ENCODE results near the gene TLCD2.

Gene TLCD2

DNA sequence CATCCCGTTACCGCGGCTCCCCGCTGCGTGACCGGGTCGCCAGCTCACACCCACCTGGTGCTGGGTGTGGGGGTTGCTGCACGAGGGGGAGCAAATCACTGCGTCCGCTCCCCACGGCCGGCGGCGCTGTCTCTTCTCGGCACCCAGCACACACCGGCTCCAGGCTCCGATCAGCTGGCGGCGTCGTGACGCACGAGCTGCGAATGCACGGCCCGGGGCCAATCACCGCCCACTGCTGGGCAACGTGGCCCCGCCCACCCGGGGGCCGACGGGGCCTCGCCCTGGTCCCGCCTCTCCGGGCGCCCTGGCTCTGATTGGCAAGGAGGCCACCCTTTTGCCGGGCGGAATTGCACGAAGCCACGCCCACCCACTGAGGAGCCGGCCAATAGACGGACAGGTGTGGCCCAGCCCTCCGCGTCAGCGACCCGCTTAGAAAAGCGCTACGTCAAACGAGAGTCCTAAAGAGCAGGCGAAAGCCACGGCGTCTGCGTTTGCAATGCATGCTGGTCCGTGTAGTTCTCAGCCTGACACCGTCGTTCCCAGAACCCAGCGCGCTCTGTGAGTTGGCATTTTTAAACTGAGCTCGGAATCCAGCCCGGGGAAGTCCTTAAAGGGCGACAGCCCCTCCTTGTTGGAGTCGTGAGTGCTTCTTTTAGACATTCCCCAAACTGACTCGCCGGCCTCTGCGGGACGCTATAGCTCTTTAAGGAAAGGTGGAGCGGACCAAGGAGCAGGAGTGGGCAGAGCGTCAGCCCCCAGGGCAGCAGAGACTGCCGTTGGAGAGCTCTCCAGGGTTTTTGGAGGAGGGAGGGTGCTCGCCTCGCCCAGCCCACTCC is 6.1 kb upstream of the TLCD2 start:
- H3K27ac ChIP-seq (ENCODE audit: low read length), result no peak overlapping the region
- DNase-seq (ENCODE audit: low read depth, low spot score), result peak; percentile 99
- H3K36me3 ChIP-seq (ENCODE audit: control insufficient read depth, insufficient read depth, low read length), result no peaks in the 10 kb centered on the region
- H3K4me1 ChIP-seq (ENCODE audit: control insufficient read depth, insufficient read depth, low read length), result peaks cover 2% of the 10 kb centered on the region
- no peaks in the 10 kb centered on the region for H3K27me3 ChIP-seq (ENCODE audit: control insufficient read depth, insufficient read depth, low read length)
- H3K4me3 ChIP-seq (ENCODE audit: low read length), result peak overlapping the region; percentile 70; the same call in 1 of the 2 replicates
- WGBS (ENCODE audit: insufficient coverage, insufficient read length), result no CpG with 5 or more reads among the region's 70 CpGs
- H3K9me3 ChIP-seq (ENCODE audit: control insufficient read depth, insufficient read depth, low read length), result no peaks in the 10 kb centered on the region

DNA sequence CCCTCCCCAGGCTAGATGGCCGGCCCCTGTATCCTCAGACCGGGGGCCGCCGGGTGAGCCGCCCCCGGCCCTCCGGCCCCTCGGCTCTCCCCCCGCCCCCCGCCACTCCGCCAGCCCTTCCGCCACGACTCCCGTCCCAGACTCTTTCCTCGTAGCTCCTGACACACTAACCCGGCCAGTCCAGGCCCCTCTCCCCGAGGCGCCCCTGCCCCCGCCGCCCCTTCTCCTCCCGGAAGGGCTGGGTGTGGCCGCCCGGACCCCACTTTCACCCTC is 5.6 kb upstream of the TLCD2 start:
- no CpG with 5 or more reads among the region's 23 CpGs for WGBS (ENCODE audit: insufficient coverage, insufficient read length)
- peaks cover 2% of the 10 kb centered on the region for H3K4me1 ChIP-seq (ENCODE audit: control insufficient read depth, insufficient read depth, low read length)
- H3K36me3 ChIP-seq (ENCODE audit: control insufficient read depth, insufficient read depth, low read length), result no peaks in the 10 kb centered on the region
- no peak for DNase-seq (ENCODE audit: low read depth, low spot score)
- H3K27ac ChIP-seq (ENCODE audit: low read length), result no peak overlapping the region
- no peaks in the 10 kb centered on the region for H3K9me3 ChIP-seq (ENCODE audit: control insufficient read depth, insufficient read depth, low read length)
- no peaks in the 10 kb centered on the region for H3K27me3 ChIP-seq (ENCODE audit: control insufficient read depth, insufficient read depth, low read length)
- peak overlapping the region; percentile 70; the same call in 1 of the 2 replicates for H3K4me3 ChIP-seq (ENCODE audit: low read length)

DNA sequence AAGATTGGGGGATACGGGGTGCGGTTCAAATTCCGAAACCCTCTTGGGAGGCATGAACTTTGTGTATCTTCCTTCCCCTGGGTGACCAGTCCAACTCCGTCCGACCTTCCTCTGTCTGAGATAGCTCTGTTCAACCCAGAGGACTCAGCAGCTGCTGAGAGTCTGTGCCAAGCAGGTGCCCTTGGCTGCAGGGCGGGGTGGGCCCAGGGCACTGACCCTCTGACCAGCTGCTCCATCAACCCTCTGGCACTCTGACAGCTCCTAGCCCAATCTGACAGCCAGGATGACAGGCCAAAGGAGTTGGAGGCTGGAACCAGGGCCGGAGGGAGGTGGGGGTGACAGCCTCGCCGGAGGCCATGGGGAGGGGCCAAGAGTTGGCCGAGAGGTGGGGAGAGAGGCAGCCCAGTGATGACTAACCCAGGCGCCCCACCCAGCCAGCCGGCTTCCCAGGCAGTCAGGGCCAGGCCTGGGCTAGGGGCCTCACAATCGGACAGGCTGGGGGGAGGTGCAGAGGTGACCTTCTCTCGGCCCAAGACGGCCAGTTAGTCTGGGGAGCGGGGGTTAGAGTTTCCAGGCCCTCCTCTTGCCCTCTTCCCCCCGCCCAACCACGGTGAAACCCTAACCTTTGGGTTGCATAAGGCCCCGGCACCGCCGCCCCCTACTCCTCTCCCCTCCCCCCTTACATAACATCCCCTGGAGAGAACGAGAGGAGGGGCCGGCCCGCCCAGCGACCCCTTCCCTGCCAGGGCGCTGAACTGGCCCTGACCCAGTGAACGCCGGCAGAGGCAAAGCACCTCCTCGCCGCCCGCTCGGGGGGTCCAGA is 5.0 kb upstream of the TLCD2 start:
- Histone ChIP-seq H3K9me3 (ENCODE audit: control insufficient read depth, insufficient read depth, low read length) (no peaks in the 10 kb centered on the region), H3K27me3 (ENCODE audit: control insufficient read depth, insufficient read depth, low read length) (no peaks in the 10 kb centered on the region), H3K27ac (ENCODE audit: low read length) (no peak overlapping the region), H3K36me3 (ENCODE audit: control insufficient read depth, insufficient read depth, low read length) (no peaks in the 10 kb centered on the region; the same call in 1 of the 2 replicates), H3K4me1 (ENCODE audit: control insufficient read depth, insufficient read depth, low read length) (peaks cover 2% of the 10 kb centered on the region), H3K4me3 (ENCODE audit: low read length) (peak overlapping the region; percentile 70; the same call in 1 of the 2 replicates)
- DNase-seq (ENCODE audit: low read depth, low spot score), result no peak
- WGBS (ENCODE audit: insufficient coverage, insufficient read length), result no CpG with 5 or more reads among the region's 32 CpGs

GRCh38 chr17:1714427-1714979 is 4.3 kb upstream of the TLCD2 start:
- DNase-seq (ENCODE audit: low read depth, low spot score), result peak; percentile 82
- Histone ChIP-seq H3K27ac (ENCODE audit: low read length) (no peak overlapping the region), H3K4me3 (ENCODE audit: low read length) (peak overlapping the region; percentile 70; the same call in 1 of the 2 replicates), H3K36me3 (ENCODE audit: control insufficient read depth, insufficient read depth, low read length) (no peaks in the 10 kb centered on the region; the same call in 1 of the 2 replicates), H3K27me3 (ENCODE audit: control insufficient read depth, insufficient read depth, low read length) (no peaks in the 10 kb centered on the region), H3K9me3 (ENCODE audit: control insufficient read depth, insufficient read depth, low read length) (no peaks in the 10 kb centered on the region), H3K4me1 (ENCODE audit: control insufficient read depth, insufficient read depth, low read length) (peaks cover 2% of the 10 kb centered on the region)
- no CpG with 5 or more reads among the region's 19 CpGs for whole genome bisulfite sequencing (ENCODE audit: insufficient coverage, insufficient read length)

DNA sequence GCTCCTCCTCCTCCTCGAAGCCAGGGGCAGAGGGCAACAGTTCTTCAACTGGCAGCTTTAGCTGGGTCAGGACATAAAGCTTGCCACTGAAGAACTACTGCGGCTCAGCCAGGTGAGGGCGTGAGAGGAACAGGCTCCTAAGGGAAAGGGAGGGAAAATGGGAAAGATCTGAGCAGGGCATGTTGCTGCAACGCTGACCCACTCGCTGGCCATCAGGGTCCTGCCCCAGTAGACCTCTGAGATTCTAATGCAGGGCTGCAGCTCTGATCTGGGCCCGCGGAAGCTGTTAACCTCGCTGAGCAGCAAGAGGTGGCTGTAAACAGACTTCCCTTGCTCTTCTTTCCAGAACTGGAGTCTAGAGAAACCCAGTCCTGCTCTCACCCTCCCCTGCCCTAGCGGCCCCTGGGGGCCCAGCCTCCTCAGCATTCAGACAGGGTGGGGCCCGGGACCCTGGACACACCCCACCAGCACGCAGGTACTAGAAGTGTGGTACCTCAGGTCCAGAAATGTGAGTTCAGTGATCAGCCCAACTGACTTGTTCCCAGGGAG is 3.8 kb upstream of the TLCD2 start:
- Histone ChIP-seq H3K36me3 (ENCODE audit: control insufficient read depth, insufficient read depth, low read length) (no peaks in the 10 kb centered on the region; the same call in 1 of the 2 replicates), H3K9me3 (ENCODE audit: control insufficient read depth, insufficient read depth, low read length) (no peaks in the 10 kb centered on the region), H3K27me3 (ENCODE audit: control insufficient read depth, insufficient read depth, low read length) (no peaks in the 10 kb centered on the region), H3K4me3 (ENCODE audit: low read length) (peak overlapping the region; percentile 70; the same call in 1 of the 2 replicates), H3K4me1 (ENCODE audit: control insufficient read depth, insufficient read depth, low read length) (peaks cover 2% of the 10 kb centered on the region), H3K27ac (ENCODE audit: low read length) (no peak overlapping the region)
- DNase-seq (ENCODE audit: low read depth, low spot score), result no peak
- WGBS (ENCODE audit: insufficient coverage, insufficient read length), result no CpG with 5 or more reads among the region's 11 CpGs

DNA sequence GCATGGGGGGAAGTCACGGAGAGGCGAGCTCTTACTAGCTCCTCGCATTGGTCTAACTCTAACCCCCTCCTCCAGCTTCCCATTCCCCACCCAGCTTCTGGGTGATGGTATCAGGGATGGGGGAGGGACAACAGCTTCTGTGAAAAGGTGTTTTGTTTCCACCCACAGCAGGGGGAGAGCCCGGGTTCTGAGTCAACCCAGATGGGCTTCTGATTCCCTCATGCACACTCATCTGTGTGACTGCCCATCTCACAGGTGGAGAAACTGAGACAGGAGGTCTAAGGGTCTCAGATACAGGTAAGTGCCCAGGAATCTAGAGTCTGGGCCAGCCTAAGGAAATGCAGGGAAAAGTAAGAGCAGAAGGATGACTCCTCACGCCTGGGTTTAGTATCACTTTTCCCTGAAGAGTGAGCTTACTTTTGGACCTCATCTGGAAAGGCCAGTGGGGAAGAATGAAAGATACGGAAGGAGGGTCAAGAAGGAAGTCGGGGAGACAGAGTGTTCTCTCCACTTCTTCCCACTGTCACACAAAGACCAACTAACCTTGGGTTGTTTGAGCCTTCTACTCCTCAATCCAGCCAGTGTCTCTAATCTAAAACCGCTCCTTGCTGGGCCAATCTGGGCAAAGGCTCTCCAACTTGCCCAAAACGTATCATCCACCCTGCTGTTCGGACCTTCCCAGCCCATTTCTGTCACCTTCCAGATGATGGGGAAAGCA is 3.1 kb upstream of the TLCD2 start:
- Histone ChIP-seq H3K27me3 (ENCODE audit: control insufficient read depth, insufficient read depth, low read length) (no peaks in the 10 kb centered on the region), H3K27ac (ENCODE audit: low read length) (no peak overlapping the region)

DNA sequence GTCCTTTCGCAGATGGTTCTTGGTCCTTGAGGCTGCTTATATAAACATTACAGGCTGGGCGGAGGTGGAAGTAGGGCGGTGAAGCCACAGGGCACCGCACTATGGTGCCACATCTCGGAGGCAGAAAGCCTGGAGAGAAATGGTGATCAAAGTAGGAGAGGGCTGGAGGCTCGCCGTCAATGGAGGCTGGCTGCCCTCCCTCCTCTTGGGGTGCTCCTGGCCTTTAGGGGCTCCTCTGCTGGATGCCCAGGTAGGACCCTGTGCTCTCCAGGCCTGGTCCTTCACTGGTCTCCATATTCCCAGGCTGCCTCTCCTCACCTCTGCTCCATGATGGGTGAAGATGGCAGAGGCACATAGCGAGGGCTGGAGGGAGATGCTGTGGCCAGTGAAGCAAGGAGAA is 2.1 kb upstream of the TLCD2 start:
- Histone ChIP-seq H3K36me3 (ENCODE audit: control insufficient read depth, insufficient read depth, low read length) (no peaks in the 10 kb centered on the region; the same call in 1 of the 2 replicates), H3K4me1 (ENCODE audit: control insufficient read depth, insufficient read depth, low read length) (peaks cover 2% of the 10 kb centered on the region), H3K9me3 (ENCODE audit: control insufficient read depth, insufficient read depth, low read length) (no peaks in the 10 kb centered on the region), H3K27me3 (ENCODE audit: control insufficient read depth, insufficient read depth, low read length) (no peaks in the 10 kb centered on the region), H3K4me3 (ENCODE audit: low read length) (no peak overlapping the region), H3K27ac (ENCODE audit: low read length) (no peak overlapping the region)
- no CpG with 5 or more reads among the region's 8 CpGs for WGBS (ENCODE audit: insufficient coverage, insufficient read length)
- no peak for DNase-seq (ENCODE audit: low read depth, low spot score)

More for the DNA sequence above, 3.1 kb upstream of the TLCD2 start:
- no peak for DNase-seq (ENCODE audit: low read depth, low spot score)
- no CpG with 5 or more reads among the region's 10 CpGs for WGBS (ENCODE audit: insufficient coverage, insufficient read length)
- H3K4me3 ChIP-seq (ENCODE audit: low read length), result no peak overlapping the region
- no peaks in the 10 kb centered on the region for H3K9me3 ChIP-seq (ENCODE audit: control insufficient read depth, insufficient read depth, low read length)
- no peaks in the 10 kb centered on the region; the same call in 1 of the 2 replicates for H3K36me3 ChIP-seq (ENCODE audit: control insufficient read depth, insufficient read depth, low read length)
- H3K4me1 ChIP-seq (ENCODE audit: control insufficient read depth, insufficient read depth, low read length), result peaks cover 2% of the 10 kb centered on the region

GRCh38 chr17:1711804-1712203 is 1.6 kb upstream of the TLCD2 start:
- H3K36me3 ChIP-seq (ENCODE audit: control insufficient read depth, insufficient read depth, low read length), result no peaks in the 10 kb centered on the region; the same call in 1 of the 2 replicates
- H3K27ac ChIP-seq (ENCODE audit: low read length), result no peak overlapping the region
- H3K4me3 ChIP-seq (ENCODE audit: low read length), result no peak overlapping the region
- H3K4me1 ChIP-seq (ENCODE audit: control insufficient read depth, insufficient read depth, low read length), result peaks cover 2% of the 10 kb centered on the region
- no peaks in the 10 kb centered on the region for H3K27me3 ChIP-seq (ENCODE audit: control insufficient read depth, insufficient read depth, low read length)
- no peak for DNase-seq (ENCODE audit: low read depth, low spot score)
- no CpG with 5 or more reads among the region's 4 CpGs for WGBS (ENCODE audit: insufficient coverage, insufficient read length)
- H3K9me3 ChIP-seq (ENCODE audit: control insufficient read depth, insufficient read depth, low read length), result no peaks in the 10 kb centered on the region

- Histone ChIP-seq H3K27ac (ENCODE audit: low read length) (no peak overlapping the region), H3K4me3 (ENCODE audit: low read length) (peak overlapping the region; percentile 81; the same call in 1 of the 2 replicates), H3K4me1 (ENCODE audit: control insufficient read depth, insufficient read depth, low read length) (peaks cover 2% of the 10 kb centered on the region), H3K27me3 (ENCODE audit: control insufficient read depth, insufficient read depth, low read length) (no peaks in the 10 kb centered on the region), H3K36me3 (ENCODE audit: control insufficient read depth, insufficient read depth, low read length) (no peaks in the 10 kb centered on the region; the same call in 1 of the 2 replicates), H3K9me3 (ENCODE audit: control insufficient read depth, insufficient read depth, low read length) (no peaks in the 10 kb centered on the region)
- no peak for DNase-seq (ENCODE audit: low read depth, low spot score)
- no CpG with 5 or more reads among the region's 14 CpGs for WGBS (ENCODE audit: insufficient coverage, insufficient read length)
Measured at GRCh38 chr17:1710807-1711553, 803 bp upstream of the TLCD2 start.

Measured in iPS DF 6.9 (cell line).